Prostate gland (tissue), 2 donors: ENCODE results near the gene WWOX.

Source experiments
- CTCF ChIP-seq, 4 experiments: fragments of 200-600 bp in 2 of 4; fragments of 450-650 bp in 2 of 4; sonication (generic) in 2 of 4; IDR thresholded peaks; 1 replicate in 3 of 4; 2 replicates in 1 of 4; pipeline ENCODE4 v1.5.1; 2016 to 2019; ENCODE audit warnings: antibody characterized with exemption in 4 of 4, mild to moderate bottlenecking in 2 of 4, moderate library complexity in 2 of 4
- POLR2A ChIP-seq: fragments of 450-650 bp; IDR thresholded peaks from one replicate; pipeline ENCODE4 v1.6.1; 2016; ENCODE audit warnings: antibody characterized with exemption, mild to moderate bottlenecking

DNA sequence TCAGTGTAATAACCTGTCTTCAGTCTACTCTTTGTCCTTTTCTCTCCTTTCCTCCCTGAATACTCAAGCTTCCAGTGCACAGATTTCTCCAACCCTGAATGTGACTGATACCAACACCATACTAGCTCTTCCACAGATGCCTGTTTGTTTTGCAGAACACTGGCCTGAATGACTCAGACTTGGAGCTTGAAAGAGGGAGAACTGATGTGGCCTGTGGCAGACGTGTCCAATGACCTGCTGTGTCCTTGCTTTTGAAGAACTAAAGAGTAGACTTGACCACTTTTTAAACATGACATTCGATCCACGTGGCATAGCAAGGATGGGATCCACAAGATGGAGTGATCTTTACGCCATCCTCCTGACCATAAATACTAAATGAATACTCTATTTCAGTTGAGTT lies 361.0 kb downstream of the WWOX start:
- TF ChIP-seq CTCF (IDR thresholded peaks at IDR 0.05) = no peak
- no peak for TF ChIP-seq POLR2A
